ENCODE measurements around the gene PSENEN.

PSENEN gene

DNA sequence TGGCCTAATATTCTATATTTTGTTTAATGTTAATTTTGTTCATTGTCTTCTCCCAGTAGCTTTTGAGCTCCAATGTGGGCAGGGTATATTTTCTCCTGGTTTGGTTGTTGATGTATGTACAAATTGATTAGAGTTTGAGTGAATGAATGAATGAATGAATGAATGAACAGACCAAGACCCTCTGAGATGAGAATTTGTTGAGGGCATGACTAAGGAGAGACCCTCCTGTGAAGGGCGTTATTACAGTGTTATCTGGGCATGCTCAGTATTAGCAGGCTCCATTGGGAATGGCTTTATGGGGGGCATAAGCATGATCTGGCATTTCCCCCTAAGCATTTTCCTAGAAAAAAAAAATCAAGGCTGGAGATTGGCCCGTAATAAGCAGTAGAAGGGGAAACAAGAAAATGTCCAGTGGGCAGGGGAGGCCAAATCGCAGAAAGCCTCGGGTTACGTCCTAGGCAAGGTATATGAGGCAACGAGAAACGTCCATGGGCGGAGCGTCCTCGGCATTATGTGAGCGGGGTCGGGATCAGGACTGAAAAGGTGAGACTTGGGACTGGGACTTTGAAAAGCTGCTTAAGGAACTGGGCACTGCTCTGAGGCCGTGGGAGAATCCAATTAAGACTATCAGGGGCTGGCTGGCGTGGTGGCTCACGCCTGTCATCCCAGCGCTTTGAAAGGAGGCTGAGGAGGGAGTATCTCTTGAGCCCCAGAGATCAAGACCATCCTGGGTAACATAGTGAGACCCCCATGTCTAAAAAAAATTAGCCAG is 29.0 kb downstream of the PSENEN start:
- H3K4me2 ChIP-seq (ENCODE audit: low read length) = peak overlapping the region; percentile 87
- no peaks in the 10 kb centered on the region for H3K36me3 ChIP-seq (ENCODE audit: insufficient read depth, low read length)
- H3K4me3 ChIP-seq (ENCODE audit: low read length) = peak overlapping the region; percentile 66
- H3K4me1 ChIP-seq (ENCODE audit: control insufficient read depth, insufficient read depth, low read length) = peaks cover 9% of the 10 kb centered on the region
- no peak overlapping the region for H3K9ac ChIP-seq (ENCODE audit: low read depth, low read length)
- no peaks in the 10 kb centered on the region for H3K9me3 ChIP-seq (replicated peaks; ENCODE audit: low read length)
- no peaks in the 10 kb centered on the region for H3K27me3 ChIP-seq (ENCODE audit: control insufficient read depth, insufficient read depth, low read length)

DNA sequence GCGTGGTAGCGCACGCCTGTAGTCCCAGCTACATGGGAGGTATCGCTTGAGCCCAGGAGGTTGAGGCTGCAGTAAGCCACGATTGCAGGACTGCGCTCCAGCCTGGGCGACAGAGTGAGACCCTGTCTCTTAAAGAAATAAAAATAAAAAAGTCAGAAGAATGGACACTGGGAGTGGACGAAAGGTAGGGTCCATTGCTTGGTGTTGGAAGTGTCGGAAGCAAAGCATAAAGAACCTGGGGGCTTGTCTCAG is 29.5 kb downstream of the PSENEN start:
- Histone ChIP-seq H3K9me3 (replicated peaks; ENCODE audit: low read length) (no peaks in the 10 kb centered on the region), H3K4me3 (ENCODE audit: low read length) (peak overlapping the region; percentile 66), H3K4me2 (ENCODE audit: low read length) (peak overlapping the region; percentile 87), H3K9ac (ENCODE audit: low read depth, low read length) (no peak overlapping the region), H3K4me1 (ENCODE audit: control insufficient read depth, insufficient read depth, low read length) (peaks cover 9% of the 10 kb centered on the region), H3K27me3 (ENCODE audit: control insufficient read depth, insufficient read depth, low read length) (no peaks in the 10 kb centered on the region), H3K36me3 (ENCODE audit: insufficient read depth, low read length) (peaks cover 1% of the 10 kb centered on the region)

DNA sequence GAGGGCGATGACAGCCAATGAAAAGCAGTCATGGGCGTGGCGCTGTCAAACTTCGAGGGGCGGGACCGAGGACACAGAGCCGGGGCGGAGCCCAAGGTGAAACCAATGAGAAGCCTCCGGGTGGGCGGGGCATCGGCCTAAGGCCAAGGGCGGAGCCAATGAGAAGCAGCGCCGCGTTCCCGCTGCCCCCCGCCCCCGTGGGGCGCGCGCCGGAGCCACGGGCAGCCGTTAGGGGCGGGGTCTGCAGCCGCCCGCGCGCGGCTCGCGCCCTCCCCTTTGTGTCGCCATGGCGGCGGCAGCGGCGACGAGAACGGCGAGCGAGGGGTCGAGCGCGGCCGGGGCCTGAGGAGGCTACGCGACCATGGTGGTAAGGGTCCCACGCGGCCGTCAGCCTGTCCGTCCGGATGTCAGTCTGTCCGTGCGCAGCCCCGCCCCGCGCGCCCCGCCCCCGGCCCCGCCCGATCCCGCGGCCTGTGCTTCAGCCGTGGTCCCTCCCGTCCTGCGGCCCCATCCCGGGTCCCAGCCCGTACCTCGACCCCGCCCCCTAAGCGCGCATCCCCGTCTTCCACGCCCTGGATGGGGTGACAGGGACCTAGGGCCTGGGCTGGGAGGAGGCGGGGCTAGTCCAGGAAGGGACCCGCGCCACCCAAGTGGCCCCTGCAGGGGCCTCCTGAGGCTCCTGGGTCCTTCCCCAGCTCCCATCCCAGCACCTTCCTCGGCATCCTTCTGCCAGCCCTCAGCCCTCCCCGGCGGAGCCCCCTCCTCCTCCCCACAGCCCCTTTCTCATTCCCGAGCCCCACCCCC is 30.0 kb downstream of the PSENEN start, which contains the start of gene ARHGAP33:
ARHGAP33 (plus strand) TSS at position 267 of the 804 bp plus-strand sequence; CDS start at position 362, 95 bp downstream.
- Histone ChIP-seq H3K4me1 (ENCODE audit: control insufficient read depth, insufficient read depth, low read length) (peaks cover 9% of the 10 kb centered on the region), H3K9me3 (replicated peaks; ENCODE audit: low read length) (no peaks in the 10 kb centered on the region), H3K4me3 (ENCODE audit: low read length) (peak within 1 kb of the TSS; percentile 78), H3K9ac (ENCODE audit: low read depth, low read length) (peak within 1 kb of the TSS; percentile 79), H3K36me3 (ENCODE audit: insufficient read depth, low read length) (peaks cover 3% of the 10 kb centered on the region), H3K27me3 (ENCODE audit: control insufficient read depth, insufficient read depth, low read length) (no peaks in the 10 kb centered on the region), H3K4me2 (ENCODE audit: low read length) (peak within 1 kb of the TSS; percentile 89)

DNA sequence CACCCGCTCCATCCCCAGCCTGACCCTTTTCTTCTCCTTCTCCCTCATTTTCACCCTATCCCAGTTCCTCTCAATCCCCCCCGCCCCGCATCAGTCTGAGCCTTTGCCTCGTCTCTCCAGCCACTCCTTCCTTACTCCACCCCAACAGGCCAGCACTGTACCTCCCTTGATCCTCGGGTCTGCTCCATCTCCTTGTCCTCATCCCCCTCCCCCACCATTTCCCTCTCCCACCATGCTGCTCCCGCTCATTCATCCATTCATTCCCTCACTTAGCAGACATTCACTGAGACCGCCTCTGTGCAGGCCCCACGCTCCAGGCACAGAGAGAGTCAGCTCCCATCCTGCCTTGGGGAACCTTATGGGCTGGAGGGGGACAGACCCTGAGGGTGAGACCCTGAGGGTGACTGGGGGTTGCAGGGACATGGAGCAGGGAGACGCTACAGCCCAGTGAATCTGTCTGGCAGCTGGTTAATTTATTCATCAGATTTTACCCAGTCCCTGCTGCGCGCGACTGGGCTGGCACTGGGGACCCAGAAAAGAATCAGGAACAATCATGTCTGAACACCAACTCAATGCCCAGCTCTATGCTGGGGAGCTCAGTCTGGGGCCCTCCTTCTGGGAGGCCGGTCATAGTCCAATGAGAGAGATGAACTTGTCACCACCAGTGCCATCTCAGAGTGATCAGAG is 30.8 kb downstream of the PSENEN start:
- H3K9ac ChIP-seq (ENCODE audit: low read depth, low read length) = peak overlapping the region; percentile 79
- H3K4me3 ChIP-seq (ENCODE audit: low read length) = peak overlapping the region; percentile 78
- no peaks in the 10 kb centered on the region for H3K9me3 ChIP-seq (replicated peaks; ENCODE audit: low read length)

GRCh38 chr19:35777086-35777841 is 31.8 kb downstream of the PSENEN start:
- no peaks in the 10 kb centered on the region for H3K27me3 ChIP-seq (ENCODE audit: control insufficient read depth, insufficient read depth, low read length)
- no peak overlapping the region for H3K9ac ChIP-seq (ENCODE audit: low read depth, low read length)
- H3K4me2 ChIP-seq (ENCODE audit: low read length) = no peak overlapping the region
- no peaks in the 10 kb centered on the region for H3K9me3 ChIP-seq (replicated peaks; ENCODE audit: low read length)
- H3K4me3 ChIP-seq (ENCODE audit: low read length) = no peak overlapping the region
- H3K4me1 ChIP-seq (ENCODE audit: control insufficient read depth, insufficient read depth, low read length) = peaks cover 9% of the 10 kb centered on the region
- peaks cover 3% of the 10 kb centered on the region for H3K36me3 ChIP-seq (ENCODE audit: insufficient read depth, low read length)

More for the DNA sequence above, 30.8 kb downstream of the PSENEN start:
- Histone ChIP-seq H3K4me2 (ENCODE audit: low read length) (peak overlapping the region; percentile 89), H3K36me3 (ENCODE audit: insufficient read depth, low read length) (peaks cover 3% of the 10 kb centered on the region), H3K27me3 (ENCODE audit: control insufficient read depth, insufficient read depth, low read length) (no peaks in the 10 kb centered on the region), H3K4me1 (ENCODE audit: control insufficient read depth, insufficient read depth, low read length) (peaks cover 9% of the 10 kb centered on the region)

DNA sequence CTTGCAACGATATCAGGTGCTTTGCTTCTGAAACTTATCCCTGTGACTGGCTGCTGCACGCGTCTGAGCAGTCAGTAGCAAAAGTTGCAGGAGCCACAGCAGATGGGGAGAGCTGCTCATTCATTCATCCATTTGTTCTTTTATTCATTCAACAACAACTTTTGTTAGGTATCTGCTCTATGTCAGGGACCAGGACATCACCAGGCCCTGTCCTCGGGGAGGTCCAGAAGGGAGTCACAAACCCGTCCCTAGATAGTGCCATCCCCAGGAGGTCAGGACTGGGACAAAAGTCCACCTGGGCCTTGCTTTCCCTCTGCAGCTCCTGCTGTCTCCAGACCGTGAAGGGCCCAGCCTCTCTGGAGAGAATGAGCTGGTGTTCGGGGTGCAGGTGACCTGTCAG is 32.5 kb downstream of the PSENEN start:
- H3K4me3 ChIP-seq (ENCODE audit: low read length) = no peak overlapping the region
- no peak overlapping the region for H3K4me2 ChIP-seq (ENCODE audit: low read length)
- peaks cover 9% of the 10 kb centered on the region for H3K4me1 ChIP-seq (ENCODE audit: control insufficient read depth, insufficient read depth, low read length)
- no peaks in the 10 kb centered on the region for H3K9me3 ChIP-seq (replicated peaks; ENCODE audit: low read length)
- no peaks in the 10 kb centered on the region for H3K27me3 ChIP-seq (ENCODE audit: control insufficient read depth, insufficient read depth, low read length)
- H3K36me3 ChIP-seq (ENCODE audit: insufficient read depth, low read length) = peaks cover 3% of the 10 kb centered on the region
- no peak overlapping the region for H3K9ac ChIP-seq (ENCODE audit: low read depth, low read length)

- H3K9me3 ChIP-seq (replicated peaks; ENCODE audit: low read length) = no peaks in the 10 kb centered on the region
- H3K9ac ChIP-seq (ENCODE audit: low read depth, low read length) = no peak overlapping the region
- H3K4me1 ChIP-seq (ENCODE audit: control insufficient read depth, insufficient read depth, low read length) = peaks cover 9% of the 10 kb centered on the region
- H3K4me3 ChIP-seq (ENCODE audit: low read length) = no peak overlapping the region
- no peaks in the 10 kb centered on the region for H3K27me3 ChIP-seq (ENCODE audit: control insufficient read depth, insufficient read depth, low read length)
- H3K36me3 ChIP-seq (ENCODE audit: insufficient read depth, low read length) = peaks cover 3% of the 10 kb centered on the region
- H3K4me2 ChIP-seq (ENCODE audit: low read length) = no peak overlapping the region
These were observed 33.6 kb downstream of the PSENEN start for GRCh38 chr19:35779033-35779432.

- no peak overlapping the region for H3K4me2 ChIP-seq (ENCODE audit: low read length)
- peaks cover 4% of the 10 kb centered on the region for H3K4me1 ChIP-seq (ENCODE audit: control insufficient read depth, insufficient read depth, low read length)
- no peak overlapping the region for H3K4me3 ChIP-seq (ENCODE audit: low read length)
- H3K27me3 ChIP-seq (ENCODE audit: control insufficient read depth, insufficient read depth, low read length) = no peaks in the 10 kb centered on the region
- H3K36me3 ChIP-seq (ENCODE audit: insufficient read depth, low read length) = peaks cover 3% of the 10 kb centered on the region
- H3K9ac ChIP-seq (ENCODE audit: low read depth, low read length) = no peak overlapping the region
- H3K9me3 ChIP-seq (replicated peaks; ENCODE audit: low read length) = no peaks in the 10 kb centered on the region
These were observed 34.6 kb downstream of the PSENEN start for GRCh38 chr19:35780058-35780457.

DNA sequence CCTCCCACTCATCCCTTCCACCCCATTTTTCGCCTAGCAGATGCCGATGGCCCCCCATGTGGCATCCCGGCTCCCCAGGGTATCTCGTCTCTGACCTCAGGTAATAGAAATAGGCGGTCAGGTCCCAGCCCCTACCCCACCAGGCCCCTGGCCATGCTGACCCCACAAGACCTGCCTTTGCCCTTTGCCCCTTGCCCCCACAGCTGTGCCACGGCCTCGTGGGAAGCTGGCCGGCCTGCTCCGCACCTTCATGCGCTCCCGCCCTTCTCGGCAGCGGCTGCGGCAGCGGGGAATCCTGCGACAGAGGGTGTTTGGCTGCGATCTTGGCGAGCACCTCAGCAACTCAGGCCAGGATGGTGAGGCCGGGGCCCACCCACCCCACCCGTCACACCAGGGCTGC is 35.3 kb downstream of the PSENEN start:
- H3K27me3 ChIP-seq (ENCODE audit: control insufficient read depth, insufficient read depth, low read length) = no peaks in the 10 kb centered on the region
- H3K4me1 ChIP-seq (ENCODE audit: control insufficient read depth, insufficient read depth, low read length) = peaks cover 4% of the 10 kb centered on the region
- no peak overlapping the region for H3K9ac ChIP-seq (ENCODE audit: low read depth, low read length)
- peaks cover 3% of the 10 kb centered on the region for H3K36me3 ChIP-seq (ENCODE audit: insufficient read depth, low read length)
- no peak overlapping the region for H3K4me3 ChIP-seq (ENCODE audit: low read length)
- no peak overlapping the region for H3K4me2 ChIP-seq (ENCODE audit: low read length)
- H3K9me3 ChIP-seq (replicated peaks; ENCODE audit: low read length) = no peaks in the 10 kb centered on the region

DNA sequence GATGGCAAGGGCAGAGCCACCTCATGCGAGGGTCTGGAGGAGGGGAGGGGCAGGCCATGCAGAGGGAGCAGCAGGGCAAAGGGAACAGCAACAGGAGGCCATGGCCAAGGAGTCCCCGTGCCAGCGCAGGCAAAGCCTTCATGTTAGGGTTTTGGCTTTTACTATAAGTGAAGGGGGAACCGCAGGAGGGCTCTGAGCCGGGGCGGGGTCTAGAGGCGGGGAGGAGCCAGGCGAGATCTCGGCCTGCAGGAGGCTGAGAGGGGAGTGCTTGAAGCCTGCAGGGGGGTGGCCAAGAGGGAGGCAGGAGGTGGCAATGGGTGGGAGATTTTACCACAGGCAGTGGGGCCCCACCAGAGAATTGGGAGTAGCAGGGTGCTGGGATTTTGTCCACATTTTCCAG is 36.2 kb downstream of the PSENEN start:
- H3K4me1 ChIP-seq (ENCODE audit: control insufficient read depth, insufficient read depth, low read length) = no peaks in the 10 kb centered on the region
- H3K9ac ChIP-seq (ENCODE audit: low read depth, low read length) = no peak overlapping the region
- H3K4me2 ChIP-seq (ENCODE audit: low read length) = no peak overlapping the region
- H3K4me3 ChIP-seq (ENCODE audit: low read length) = no peak overlapping the region
- no peaks in the 10 kb centered on the region for H3K27me3 ChIP-seq (ENCODE audit: control insufficient read depth, insufficient read depth, low read length)
- H3K9me3 ChIP-seq (replicated peaks; ENCODE audit: low read length) = no peaks in the 10 kb centered on the region
- H3K36me3 ChIP-seq (ENCODE audit: insufficient read depth, low read length) = peaks cover 3% of the 10 kb centered on the region

GRCh38 chr19:35782589-35782988 is 37.1 kb downstream of the PSENEN start:
- no peaks in the 10 kb centered on the region for H3K27me3 ChIP-seq (ENCODE audit: control insufficient read depth, insufficient read depth, low read length)
- H3K4me2 ChIP-seq (ENCODE audit: low read length) = no peak overlapping the region
- H3K9ac ChIP-seq (ENCODE audit: low read depth, low read length) = no peak overlapping the region
- H3K4me3 ChIP-seq (ENCODE audit: low read length) = no peak overlapping the region
- no peaks in the 10 kb centered on the region for H3K4me1 ChIP-seq (ENCODE audit: control insufficient read depth, insufficient read depth, low read length)
- peaks cover 3% of the 10 kb centered on the region for H3K36me3 ChIP-seq (ENCODE audit: insufficient read depth, low read length)
- H3K9me3 ChIP-seq (replicated peaks; ENCODE audit: low read length) = no peaks in the 10 kb centered on the region
